Brain microvascular endothelial cell (primary cell): ENCODE data around the gene SLC16A13.

Experiments used
- DNase-seq: peaks from one replicate; pipeline ENCODE4 v3.0.0-alpha.2; 2020
- H3K27ac ChIP-seq: fragments of 250-450 bp; sonication (Bioruptor Pico); 2 replicates; pipeline ENCODE4 v1.5.1; 2020; ENCODE audit warnings: mild to moderate bottlenecking, moderate library complexity
- H3K27me3 ChIP-seq: fragments of 250-450 bp; sonication (Bioruptor Pico); replicated peaks from 2 replicates; pipeline ENCODE4 v1.5.1; 2020; ENCODE audit warnings: mild to moderate bottlenecking
- H3K36me3 ChIP-seq: fragments of 250-450 bp; sonication (Bioruptor Pico); replicated peaks from 2 replicates; pipeline ENCODE4 v1.5.1; 2020; ENCODE audit warnings: mild to moderate bottlenecking
- H3K4me3 ChIP-seq: 2 replicates; pipeline ENCODE4 v1.5.1; 2011; ENCODE audit warnings: low read depth, mild to moderate bottlenecking, control low read depth, low read length, moderate library complexity
- CTCF ChIP-seq: IDR thresholded peaks from 2 replicates; pipeline ENCODE4 v1.5.1; 2011; ENCODE audit warnings: low read depth, mild to moderate bottlenecking, moderate library complexity, low read length, control low read depth, inconsistent platforms; ENCODE audit errors: missing control alignments
- in situ Hi-C: cut with HindIII; loops from 2 replicates; pipeline ENCODE4 v1.10.0; 2017; ENCODE audit warnings: low sequenced_read_pairs, low pct_ligation_motif_present

Gene SLC16A13

DNA sequence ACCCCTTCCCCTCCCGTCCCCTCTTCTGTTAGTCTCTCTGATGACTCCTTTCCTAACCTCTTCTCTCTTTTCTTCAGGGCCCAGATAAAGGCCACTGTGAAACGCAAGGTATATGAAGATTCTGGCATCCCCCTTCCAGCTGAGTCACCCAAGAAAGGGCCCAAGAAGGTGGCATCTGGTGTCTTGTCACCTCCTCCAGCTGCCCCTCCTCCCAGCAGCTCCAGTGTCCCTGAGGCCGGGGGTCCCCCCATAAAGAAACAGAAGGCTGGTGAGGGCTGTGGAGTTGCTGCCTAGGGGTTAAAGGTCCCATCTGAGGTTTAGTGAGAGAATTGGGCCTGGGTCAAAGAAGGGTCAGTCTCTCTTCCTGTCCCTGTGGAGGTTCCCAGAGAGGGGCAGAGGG, 19.4 kb upstream of the SLC16A13 start:
- Histone ChIP-seq H3K4me3 (no peak overlapping the region), H3K27ac (no peak overlapping the region), H3K27me3 (no peaks in the 10 kb centered on the region), H3K36me3 (no peaks in the 10 kb centered on the region)
- DNase-seq: no peak
- TF ChIP-seq CTCF: no peak
- in situ Hi-C loops: no loop called here

DNA sequence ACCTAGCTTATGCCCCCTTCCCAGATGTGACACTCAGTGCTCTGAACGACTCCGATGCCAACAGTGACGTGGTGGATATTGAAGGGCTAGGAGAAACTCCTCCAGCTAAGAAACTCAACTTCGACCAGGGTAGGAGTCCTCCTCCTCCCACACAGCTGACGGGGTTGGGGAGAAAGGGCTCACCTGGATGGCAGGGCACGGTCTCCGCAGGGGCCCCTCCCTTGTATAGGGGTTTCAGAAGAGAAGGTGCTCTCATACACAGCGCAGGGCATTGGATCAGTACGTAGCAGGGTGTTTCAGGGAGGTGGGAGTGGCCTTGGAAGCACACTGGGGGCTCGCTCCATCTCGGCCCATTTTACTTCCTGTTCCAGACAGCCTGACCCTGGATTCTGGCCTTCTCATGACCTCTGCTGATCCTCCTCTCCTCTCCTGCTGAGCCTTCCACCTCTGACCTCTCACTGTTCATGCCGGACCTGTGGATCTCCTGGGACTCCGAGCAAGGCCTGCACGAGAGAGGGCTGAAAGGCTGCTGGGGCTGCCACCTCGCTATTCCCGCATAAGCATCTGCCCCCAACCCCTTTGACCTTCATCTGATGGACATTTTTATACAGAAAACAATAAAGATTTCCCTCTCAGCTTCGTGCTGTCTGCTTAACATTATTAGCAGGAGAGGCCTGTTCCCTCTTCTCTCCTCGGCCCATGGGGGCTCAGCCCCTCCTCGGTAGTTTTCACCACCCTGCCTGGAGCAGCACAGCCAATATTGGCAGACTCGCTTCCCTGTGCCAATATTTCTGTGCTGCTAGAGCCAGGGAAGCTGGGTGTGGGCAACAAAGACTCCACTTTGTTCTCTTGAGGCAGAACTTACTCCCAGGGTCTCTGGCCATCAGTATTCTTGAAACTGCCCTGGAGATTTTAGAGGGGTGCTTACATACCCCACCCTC, 18.7 kb upstream of the SLC16A13 start:
- no peak for DNase-seq
- in situ Hi-C loops: no loop called here
- H3K27ac ChIP-seq: no peak overlapping the region

DNA sequence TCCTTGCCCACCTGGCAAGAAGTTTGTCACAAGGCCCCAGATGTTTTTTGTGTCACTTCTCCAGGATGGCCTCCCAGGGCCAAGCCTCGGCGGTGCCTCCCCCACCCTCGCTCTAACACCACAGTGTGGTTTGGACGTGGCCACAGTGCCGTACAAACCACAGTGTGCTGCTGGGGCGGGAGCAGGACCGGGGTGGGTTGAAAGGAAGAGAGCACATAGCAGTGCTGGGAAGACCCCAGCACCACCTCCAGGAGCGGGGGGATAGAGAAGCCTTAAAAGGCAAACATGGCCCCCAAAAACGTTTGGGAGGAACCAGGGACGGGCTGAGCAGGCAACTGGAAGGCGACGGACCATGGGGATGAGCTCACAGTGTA, 18.0 kb upstream of the SLC16A13 start:
- no peak for DNase-seq

More for the DNA sequence above, 18.7 kb upstream of the SLC16A13 start:
- no peak overlapping the region for H3K4me3 ChIP-seq
- no peaks in the 10 kb centered on the region for H3K36me3 ChIP-seq
- no peak for TF ChIP-seq CTCF
- no peaks in the 10 kb centered on the region for H3K27me3 ChIP-seq

GRCh38 chr17:7018331-7018964, 17.4 kb upstream of the SLC16A13 start:
- Histone ChIP-seq H3K27me3 (no peaks in the 10 kb centered on the region), H3K4me3 (no peak overlapping the region), H3K36me3 (no peaks in the 10 kb centered on the region), H3K27ac (no peak overlapping the region)
- DNase-seq: no peak
- in situ Hi-C loops: no loop called here
- TF ChIP-seq CTCF: no peak

More for the DNA sequence above, 18.0 kb upstream of the SLC16A13 start:
- no peak for TF ChIP-seq CTCF
- in situ Hi-C loops: no loop called here
- H3K36me3 ChIP-seq: no peaks in the 10 kb centered on the region
- H3K27ac ChIP-seq: no peak overlapping the region
- no peak overlapping the region for H3K4me3 ChIP-seq
- no peaks in the 10 kb centered on the region for H3K27me3 ChIP-seq

- Histone ChIP-seq H3K27ac (no peak overlapping the region), H3K4me3 (no peak overlapping the region), H3K36me3 (no peaks in the 10 kb centered on the region), H3K27me3 (no peaks in the 10 kb centered on the region)
- no peak for TF ChIP-seq CTCF
- DNase-seq: no peak
- in situ Hi-C loops: no loop called here
Observed at GRCh38 chr17:7019367-7019766, 16.4 kb upstream of the SLC16A13 start.
